HG03520 (cell line): Measurements from ENCODE around the gene ADAP1.

Experiments
- ATAC-seq: cut with Tn5 transposase; IDR thresholded peaks from one replicate; pipeline ENCODE4 v1.9.1; 2021; ENCODE audit warnings: mild to moderate bottlenecking, moderate library complexity; ENCODE audit not compliant: unreplicated experiment

Gene ADAP1

DNA sequence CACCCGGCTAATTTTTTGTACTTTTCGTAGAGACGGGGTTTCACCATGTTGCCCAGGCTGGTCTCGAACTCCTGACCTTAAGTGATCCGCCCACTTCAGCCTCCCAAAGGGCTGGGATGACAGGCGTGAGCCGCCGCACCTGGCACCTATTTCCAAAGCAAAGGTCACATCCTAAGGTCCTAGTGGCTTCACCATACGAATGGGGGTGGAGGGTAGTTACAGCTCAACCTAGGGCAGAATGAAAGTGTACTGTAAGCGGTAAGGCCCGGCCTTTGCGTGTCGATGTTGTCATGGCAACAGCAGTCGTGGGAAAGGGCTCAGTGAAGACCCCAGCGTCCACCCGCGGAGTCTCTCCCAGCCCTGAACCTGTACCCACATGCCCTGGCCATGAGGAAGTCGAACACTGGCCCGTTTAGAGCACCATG is 22.4 kb upstream of the ADAP1 start:
- no peak for ATAC-seq

DNA sequence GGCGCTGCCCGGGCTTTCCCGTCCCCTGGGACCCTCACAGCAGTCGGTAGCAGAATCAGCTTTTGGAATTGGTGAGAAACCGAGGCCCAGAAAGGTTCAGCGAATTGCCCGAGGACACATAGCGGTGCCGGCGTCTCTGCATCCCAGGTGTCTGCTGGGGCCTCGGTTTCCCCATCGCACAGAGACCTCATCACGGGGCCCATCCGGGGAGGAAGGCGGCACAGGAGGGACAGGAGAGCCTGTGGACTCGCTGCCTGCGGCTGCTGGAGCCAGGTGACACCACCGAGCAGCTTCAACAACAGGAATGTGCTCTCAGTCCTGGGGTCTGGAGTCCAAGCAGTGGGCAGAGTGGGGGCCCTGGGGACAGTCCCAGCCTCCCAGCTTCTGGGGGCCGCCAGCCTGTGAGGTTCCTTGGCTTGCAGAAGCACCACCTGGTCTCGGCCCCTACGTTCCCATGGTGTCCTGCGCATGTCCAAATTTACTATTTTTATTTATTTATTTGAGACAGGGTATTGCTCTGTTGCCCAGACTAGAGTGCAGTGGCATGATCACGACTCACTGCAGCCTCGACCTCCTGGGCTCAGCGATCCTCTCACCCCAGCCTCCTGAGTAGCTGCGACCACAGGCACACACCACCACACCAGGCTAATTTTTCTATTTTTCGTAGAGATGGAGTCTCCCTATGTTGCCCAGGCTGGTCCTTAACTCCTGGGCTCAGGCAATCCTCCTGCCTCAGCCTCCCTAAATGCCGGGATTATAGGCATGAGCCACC is 21.4 kb upstream of the ADAP1 start:
- no peak for ATAC-seq

DNA sequence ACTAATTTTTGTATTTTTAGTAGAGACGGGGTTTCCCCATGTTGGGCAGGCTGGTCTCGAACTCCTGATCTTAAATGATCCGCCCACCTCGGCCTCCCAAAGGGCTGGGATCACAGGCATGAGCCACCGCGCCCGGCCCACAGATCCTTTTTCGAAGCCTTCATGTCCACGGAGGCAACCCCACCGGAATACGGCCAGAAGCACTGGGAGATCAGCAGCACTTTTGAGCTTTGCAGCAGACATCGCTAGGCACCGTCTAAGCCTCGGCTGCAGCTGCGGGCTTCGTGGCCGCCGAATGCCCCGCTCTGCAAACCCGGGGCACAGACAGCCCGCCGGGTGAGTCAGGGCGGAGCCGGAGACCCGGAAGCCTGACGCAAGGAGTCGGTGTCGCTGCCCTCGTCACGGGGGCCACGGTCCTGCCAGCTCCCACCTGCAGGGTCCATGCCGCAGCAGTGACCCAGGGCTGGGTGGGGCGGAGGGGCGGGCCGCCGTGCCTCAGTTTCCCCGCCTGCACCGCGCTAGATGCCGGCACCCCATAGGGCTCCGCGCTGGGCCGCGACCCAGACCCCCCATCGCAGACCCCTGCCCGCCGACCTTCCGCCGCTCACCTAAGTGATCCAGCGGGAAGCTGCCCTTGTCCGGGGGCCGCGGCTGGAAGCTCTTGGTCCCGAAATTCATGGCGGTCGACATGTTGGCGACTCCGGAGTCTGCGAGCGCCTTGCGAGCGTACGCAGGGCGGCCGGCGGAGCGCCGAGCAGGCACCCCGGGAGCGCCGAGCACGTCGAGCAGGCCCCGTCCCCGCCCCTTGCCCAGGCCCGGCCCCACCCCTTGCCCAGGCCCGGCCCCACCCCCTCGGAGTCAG is 20.6 kb upstream of the ADAP1 start, which contains the start of gene COX19:
Gene COX19 (minus strand): TSS at position 730 of the 862 bp plus-strand sequence. CDS start 40 bp downstream, at position 690.
- peak; percentile 61 for ATAC-seq

DNA sequence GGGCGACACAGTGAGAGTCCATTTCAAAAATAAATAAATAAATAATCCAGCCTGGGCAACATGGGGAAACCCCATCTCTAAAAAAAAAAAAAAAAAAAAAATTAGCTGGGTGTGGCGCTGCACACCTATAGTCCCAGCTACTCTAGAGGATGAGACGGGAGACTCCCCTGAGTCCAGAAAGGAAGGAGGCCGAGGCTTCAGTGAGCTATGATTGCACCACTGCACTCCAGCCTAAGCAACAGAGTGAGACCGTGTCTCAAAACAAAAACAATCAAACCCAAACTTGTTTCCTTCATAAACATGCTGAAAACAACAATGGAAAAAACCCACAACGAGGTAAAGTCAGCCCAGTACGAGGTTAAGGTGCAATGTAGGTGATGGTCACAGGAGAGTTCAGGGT is 19.7 kb upstream of the ADAP1 start:
- ATAC-seq, result no peak

DNA sequence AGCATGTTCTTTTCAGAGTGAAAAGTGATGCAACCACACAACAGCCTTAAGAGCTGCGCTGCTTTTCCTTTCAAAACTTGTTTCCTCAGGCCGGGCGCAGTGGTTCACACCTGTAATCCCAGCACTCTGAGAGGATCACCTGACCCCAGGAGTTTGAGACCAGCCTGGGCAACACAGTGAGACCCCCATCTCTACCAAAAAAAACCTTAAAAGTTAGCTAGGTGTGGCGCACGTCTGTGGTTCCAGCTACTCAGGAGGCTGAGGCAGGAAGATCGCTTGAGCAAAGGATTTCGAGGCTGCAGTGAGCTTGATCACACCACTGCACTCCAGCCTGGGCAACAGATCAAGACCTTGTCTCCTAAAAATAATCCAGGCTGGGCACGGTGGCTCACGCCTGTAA is 18.8 kb upstream of the ADAP1 start:
- ATAC-seq, result no peak

DNA sequence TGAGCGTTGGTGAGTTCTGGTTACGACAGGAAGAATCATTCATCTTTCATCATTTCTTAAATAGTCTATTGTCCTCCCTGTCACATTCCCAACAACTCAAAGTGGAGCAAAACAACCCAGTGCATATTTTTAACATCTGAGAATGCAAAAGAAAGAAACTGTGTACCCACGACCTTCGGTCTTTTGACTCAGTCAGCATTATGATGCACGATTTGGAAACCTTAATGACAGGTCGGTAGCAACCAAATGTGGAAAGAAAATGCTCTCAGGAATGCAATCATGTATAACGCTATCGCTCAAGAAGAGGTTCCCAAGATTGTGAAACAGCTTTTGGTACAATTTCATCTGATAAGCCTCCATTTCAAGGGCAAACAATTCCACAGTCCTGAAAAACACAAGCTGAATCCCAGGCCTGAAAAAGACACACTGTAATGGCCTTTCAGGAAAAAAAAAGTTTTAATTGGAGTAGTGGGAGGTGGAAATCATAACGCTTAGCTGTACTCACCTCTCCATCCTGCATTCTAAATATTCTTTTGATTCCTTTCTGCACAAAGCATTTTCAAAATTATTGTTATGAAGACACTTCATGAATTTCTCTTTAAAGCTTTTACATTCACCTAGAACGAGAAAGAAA is 18.3 kb upstream of the ADAP1 start:
- ATAC-seq, result no peak

DNA sequence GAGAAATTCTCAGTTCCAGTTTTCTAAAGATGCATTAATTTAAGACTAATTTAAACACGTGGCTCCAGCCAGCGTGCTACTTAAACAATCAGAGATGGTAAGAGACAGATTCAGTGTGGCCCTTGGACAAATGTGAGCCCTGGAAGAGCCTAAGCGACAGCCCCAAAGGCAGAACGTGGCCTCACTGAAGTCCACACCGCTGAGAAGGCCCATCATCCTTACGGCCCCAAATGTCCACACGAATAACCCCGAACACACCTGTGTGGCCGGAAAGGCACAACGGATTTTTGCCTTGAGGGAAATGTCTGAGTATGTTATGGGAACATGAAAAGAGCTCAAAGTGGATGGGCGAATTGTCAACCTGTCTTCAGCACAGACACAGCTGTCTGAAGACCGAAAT is 17.6 kb upstream of the ADAP1 start:
- ATAC-seq, result no peak

DNA sequence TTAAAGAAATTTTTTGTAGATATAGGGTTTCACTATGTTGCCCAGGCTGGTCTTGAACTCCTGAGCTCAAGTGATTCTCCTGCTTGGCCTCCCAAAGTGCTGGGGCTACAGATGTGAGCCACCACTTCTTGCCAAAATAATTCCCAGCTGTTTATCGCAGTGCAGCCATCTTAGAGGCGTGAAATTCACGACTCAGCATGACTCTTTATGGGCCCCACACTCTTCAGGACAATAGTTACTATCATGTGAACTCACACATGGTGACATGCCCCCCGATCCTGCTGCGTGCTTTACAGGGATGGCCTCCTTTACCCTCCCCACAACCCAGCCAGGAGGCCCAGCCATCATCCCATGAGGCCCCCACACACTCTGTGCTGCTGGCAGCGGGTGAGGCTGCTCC is 16.3 kb upstream of the ADAP1 start:
- ATAC-seq, result no peak

DNA sequence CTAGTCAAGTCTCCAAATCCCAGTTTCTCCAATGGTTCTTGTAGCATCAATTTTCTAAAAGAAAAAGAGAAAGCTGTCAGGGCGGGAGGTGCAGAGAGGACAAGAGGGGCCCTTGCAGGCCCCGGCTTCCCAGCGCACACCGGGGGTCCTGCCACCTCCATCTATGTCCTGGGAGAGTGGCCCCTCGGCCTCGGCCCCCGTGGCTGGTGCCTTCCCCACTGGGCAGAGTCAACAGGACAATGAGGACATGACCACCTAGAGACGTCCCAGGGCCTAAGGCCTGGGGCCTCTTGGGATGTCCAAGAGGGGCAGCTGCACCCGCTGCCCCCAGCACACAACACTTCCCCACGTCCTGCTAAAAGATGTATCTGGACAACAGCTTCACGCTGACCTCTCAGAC is 14.9 kb upstream of the ADAP1 start:
- no peak for ATAC-seq

DNA sequence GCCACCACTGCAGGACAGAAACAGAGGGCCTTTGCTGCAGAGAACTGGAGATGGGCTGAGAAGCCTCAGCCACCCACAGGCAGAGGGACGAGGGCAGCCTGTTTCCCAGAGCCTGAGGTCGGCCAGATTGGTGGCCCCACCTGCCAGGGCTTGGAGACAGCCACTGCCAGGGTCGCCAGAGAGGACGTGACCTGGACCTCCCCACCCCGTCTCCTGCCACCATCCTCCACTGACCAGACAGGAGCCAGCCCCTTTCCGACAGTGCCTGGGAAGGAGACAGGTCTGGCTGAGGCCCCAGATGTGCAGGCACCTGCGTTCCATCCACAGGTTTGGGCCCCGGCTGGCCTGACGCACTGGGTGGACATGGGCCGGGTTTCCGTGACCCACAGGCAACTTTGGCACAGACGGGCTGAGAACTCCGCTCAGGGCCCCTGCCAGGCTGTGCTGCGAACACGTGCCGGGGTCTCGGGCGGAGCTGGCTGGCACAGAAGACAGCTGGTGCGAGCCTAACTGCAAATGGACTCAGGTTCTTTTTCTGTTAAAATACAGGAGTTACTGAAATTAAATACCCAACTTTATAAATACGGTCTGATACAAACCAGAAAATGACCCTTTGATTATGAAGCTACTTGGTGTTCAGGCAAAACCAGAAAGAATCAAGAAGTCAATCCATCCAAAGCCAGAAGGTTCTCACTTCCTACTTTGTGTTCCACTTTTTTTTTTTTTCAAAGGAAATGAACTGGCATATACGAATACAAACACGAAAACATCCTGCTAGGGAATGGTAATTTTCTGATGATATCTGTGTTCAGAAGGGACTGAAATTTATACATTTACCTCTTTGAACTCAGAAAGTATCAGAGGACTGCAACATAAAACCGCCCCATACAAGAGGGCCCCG is 14.0 kb upstream of the ADAP1 start:
- ATAC-seq, result no peak

DNA sequence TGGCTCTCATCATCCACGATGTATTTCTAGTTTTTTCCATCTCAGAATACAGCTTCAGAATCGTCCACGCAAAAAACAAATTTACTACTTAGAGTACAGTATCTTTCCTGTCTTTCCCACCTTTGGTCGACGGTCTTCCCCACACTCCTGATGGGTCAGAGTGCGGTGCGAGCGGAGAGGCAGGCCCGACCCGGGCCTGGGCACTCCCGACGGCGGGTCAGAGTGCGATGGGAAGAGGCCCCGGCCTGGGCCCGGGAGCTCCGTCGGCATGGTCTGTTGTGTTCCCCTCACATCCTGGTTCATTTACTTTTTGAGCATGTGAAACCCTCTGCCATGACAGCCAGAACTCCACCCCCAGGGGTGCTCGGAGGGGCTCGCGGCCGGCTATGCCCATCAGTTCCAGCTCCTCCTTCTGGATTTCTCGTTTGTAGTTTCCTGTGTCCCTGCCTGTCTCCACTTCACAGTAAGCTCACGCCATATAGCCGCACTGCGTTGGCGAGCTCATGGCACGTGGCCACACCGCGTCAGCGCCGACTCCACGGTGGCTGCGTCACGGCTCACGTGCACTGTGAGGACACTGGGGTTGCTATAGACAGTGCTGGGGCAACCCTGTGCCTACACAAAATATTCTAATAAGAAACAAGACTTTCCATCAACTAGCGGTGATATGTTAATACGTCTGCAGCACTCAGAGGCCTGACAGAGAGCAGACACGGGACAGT is 13.0 kb upstream of the ADAP1 start:
- ATAC-seq, result no peak

DNA sequence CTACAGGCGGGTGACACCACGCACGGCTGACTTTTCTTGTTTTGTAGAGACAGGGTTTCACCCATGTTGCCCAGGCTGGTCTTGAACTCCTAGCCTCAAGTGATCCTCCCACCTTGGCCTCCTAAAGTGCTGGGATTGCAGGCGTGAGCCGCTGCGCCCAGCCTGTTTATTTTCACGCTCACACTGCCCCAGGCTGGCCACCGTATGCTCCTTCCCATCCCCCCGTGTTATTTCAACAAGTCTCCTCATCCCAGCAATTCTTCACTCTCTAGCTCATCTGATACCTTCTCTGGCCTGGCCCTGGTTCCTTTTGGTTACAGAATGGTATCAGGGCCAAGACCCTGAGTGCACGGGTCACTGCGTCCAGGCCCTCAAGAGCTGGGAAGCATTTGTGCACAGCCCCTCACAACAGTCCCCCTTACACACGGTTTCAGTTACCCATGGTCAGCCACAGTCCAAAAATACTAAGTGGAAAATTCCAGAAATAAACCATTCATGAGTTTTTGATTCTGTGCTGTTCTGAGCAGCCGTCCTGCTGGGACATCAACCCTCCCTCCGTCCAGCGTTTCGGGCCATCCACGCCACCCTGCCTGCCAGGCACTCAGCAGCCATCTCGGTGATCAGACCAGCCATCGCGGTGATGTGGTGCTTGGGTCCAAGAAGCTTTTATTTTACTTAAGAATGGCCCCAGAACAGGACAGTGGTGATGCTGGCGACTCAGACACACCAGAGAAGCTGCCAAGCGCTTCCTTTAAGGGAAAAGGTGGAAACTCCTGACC is 12.0 kb upstream of the ADAP1 start:
- ATAC-seq, result no peak

DNA sequence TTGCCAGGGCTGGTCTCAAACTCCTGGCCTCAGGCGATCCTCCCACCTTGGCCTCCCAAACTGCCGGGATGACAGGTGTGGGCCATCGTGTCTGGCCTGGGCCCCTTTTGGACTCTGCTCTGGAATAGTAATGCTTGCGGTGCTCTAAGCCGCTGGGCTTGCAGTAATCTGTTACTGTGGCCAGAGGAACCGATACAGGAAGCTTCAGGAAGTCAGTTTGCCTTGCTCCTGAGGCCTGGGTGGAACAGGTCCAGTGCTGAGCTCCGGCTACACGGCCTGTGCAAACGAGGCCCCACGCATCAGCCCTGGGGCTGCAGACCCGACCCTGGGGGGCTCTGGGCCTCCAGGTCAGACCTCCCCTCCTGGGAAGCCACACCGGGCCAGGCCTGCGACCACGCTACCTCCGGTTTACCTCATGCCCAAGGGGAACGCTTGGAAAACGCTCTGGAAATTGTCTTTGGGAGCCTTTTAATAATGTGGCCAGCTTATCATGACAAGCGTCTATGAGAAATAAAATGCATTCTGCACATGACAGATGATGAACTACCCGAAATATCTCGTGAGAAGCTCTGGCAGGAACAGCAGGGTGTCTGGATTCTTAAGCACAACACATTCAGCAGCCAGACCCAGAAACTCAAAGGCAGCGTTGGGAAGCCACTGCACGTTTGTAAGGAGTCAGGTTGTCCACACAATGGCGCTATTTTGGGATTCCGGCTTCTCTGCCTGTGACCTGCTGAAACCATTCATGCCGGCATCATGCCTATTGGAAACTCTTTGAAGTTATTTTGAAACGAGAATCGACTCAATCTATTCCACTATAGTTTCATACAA is 10.1 kb upstream of the ADAP1 start:
- ATAC-seq, result no peak

DNA sequence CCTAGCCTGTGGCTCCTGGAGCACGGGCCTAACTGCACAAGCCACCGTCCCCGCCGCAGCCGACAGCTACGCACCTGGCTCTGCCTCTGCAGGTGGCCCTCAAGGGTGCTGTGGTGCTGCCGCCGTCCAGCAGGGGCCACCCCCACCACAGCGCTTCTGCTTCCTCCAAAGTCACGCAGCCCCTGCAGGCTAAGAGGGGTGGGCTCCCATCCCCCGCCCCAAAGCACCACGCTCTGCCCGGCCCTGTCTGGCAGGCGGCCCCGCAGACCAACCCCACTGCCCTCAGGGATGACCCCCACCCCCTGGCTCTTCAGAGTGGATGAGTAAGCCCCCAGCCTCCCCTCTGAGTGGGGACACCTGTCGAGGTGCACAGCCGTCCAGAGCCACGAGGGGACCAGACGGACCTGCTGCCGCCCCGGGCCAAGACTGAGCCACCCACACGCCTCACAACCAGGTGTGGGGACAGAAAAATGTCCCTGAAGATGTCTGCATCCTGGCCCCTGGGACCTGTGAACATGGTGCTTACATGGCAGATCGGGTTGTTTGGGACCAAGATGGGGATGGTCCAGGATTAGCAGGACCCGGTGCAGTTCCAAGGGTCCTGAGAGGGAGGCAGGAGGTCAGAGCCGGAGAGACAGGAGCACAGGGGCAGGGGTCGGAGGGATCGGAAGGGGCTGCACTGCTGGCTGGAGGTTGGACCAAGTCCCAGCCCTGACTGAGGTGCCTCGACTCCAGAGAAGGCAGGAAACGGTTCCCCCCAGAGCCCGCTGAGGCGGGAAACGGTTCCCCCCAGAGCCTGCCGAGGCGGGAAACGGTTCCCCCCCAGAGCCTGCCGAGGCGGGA is 9.0 kb upstream of the ADAP1 start:
- ATAC-seq, result no peak

DNA sequence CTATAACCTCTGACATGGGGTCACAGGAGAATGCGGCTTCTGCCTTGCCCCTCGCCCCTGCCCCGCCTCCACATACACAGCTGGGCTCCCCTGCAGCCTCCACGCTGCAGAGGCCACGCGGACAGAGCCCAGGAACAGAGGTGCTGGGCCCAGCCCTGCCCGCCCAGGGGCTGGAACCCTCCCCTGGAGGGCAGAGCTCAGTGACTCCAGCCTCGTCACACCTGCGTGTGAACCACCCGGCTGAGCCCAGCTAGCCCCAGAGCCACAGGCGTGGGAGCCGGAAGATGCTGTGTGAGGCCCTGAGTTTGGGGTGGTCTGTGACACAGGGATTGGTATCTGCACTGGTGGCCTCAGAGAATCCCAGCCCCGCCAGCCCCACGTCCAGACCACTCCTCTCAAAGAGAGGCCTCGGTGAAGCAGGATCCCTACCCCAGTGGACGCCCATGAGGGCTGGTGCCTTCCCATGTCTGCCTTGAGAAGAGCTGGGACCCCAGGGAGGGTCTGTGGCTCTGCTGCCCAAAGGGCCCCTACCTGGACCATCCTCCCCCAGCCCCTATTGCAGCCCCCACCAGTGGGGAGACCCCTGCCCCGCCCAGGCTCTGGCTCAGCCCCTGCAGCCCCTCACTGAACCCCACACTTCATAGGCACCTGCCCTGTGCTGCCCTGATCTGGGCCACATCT is 8.1 kb upstream of the ADAP1 start:
- ATAC-seq, result no peak

DNA sequence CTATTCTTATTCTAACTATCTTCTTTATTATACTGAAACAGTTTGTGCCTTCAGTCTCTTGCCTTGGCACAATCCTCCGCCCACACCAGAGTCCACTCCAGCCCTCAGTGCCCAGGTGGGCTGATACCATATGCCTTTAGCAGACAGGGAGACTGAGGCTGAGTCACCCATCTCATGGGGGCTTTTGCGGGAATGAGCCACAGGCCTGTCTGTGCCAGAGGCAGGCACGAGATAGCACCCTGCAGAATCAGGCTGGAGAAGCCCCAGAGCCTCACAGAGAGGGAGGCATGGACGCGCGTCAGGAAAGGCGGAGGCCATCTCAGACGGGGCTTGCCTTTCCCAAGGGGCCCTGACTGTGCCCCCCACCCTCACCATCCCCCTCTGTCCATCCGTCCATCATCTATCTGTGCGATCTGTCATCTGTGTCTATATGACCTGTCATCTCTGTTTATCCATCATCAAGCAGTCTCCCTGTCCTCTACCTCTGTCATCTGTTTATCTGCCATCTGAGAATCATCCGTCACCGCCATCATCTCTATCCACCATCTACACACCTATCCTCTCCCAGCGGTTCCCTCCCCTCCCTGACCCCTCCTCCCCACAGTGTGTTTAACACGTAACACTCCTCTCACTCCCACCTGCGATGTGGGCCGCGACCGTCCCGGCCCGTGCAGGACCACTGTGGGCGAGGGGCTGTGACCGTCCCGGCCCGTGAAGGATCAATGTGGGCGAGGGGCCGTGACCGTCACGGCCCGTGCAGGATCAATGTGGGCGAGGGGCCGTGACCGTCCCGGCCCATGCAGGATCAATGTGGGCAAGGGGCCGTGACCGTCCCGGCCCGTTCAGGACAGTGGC is 7.3 kb upstream of the ADAP1 start:
- no peak for ATAC-seq
